CD4-positive, CD25-positive, alpha-beta regulatory T cell (primary cell): Measurements from ENCODE around the gene CDC14B. TPM values are rescaled to one million over a fixed set of nuclear protein-coding genes. Genes with fewer than 3 reads are reported as not detected.

Experiments
- ATAC-seq, 2 donors: fragments of 150-1000 bp; cut with Tn5 transposase; one replicate each; pipeline ENCODE4 v1.10.0; 2021; ENCODE audit warnings: low read depth in 2 of 2, moderate number of reproducible peaks in 2 of 2, moderate library complexity in 1 of 2
- DNase-seq, 3 donors: peaks; one replicate each; pipeline versions ENCODE4 v3.0.0 to v3.0.0-alpha.2; 2012 to 2022; ENCODE audit warnings: mixed read lengths in 1 of 3
- H3K27ac ChIP-seq: one replicate; pipeline ENCODE4 v1.7.0; 2013; ENCODE audit warnings: mild to moderate bottlenecking, low read length; ENCODE audit not compliant: insufficient read depth, poor library complexity, severe bottlenecking
- H3K27me3 ChIP-seq: one replicate; pipeline ENCODE4 v1.7.0; 2013; ENCODE audit warnings: low read length; ENCODE audit not compliant: control insufficient read depth, insufficient read depth
- H3K36me3 ChIP-seq: one replicate; pipeline ENCODE4 v1.7.0; 2013; ENCODE audit warnings: mild to moderate bottlenecking, low read length, moderate library complexity; ENCODE audit not compliant: control insufficient read depth, insufficient read depth
- H3K4me1 ChIP-seq: 2 replicates; pipeline ENCODE4 v1.7.0; 2013; ENCODE audit warnings: mild to moderate bottlenecking, low read length; ENCODE audit not compliant: insufficient read depth, control insufficient read depth, poor library complexity, severe bottlenecking
- H3K4me3 ChIP-seq: one replicate; pipeline ENCODE4 v1.7.0; 2013; ENCODE audit warnings: low read depth, mild to moderate bottlenecking, low read length, moderate library complexity
- H3K9me3 ChIP-seq, 2 experiments: 1 replicate in 1 of 2; 2 replicates in 1 of 2; pipeline ENCODE4 v1.7.0; 2013; ENCODE audit warnings: low read length in 2 of 2, mild to moderate bottlenecking in 1 of 2, moderate library complexity in 1 of 2; ENCODE audit not compliant: control insufficient read depth in 2 of 2
- H3K27ac Mint-ChIP-seq, 3 donors: one replicate each; pipeline ENCODE4 v1.8.0; 2020 to 2022; ENCODE audit warnings: mild to moderate bottlenecking in 3 of 3, mixed read lengths in 3 of 3, moderate library complexity in 2 of 3
- H3K27me3 Mint-ChIP-seq: one replicate; pipeline ENCODE4 v1.8.0; 2022; ENCODE audit warnings: mild to moderate bottlenecking, mixed read lengths
- H3K36me3 Mint-ChIP-seq: one replicate; pipeline ENCODE4 v1.8.0; 2020; ENCODE audit warnings: mixed read lengths
- H3K4me1 Mint-ChIP-seq, 4 donors: one replicate each; pipeline ENCODE4 v1.8.0; 2020 to 2022; ENCODE audit warnings: mixed read lengths in 4 of 4, mild to moderate bottlenecking in 1 of 4
- H3K4me3 Mint-ChIP-seq, 4 donors: one replicate each; pipeline ENCODE4 v1.8.0; 2020 to 2022; ENCODE audit warnings: mild to moderate bottlenecking in 4 of 4, mixed read lengths in 4 of 4, moderate library complexity in 3 of 4
- H3K9me3 Mint-ChIP-seq, 7 donors: one replicate each; pipeline ENCODE4 v1.8.0; 2020 to 2022; ENCODE audit warnings: mixed read lengths in 7 of 7, mild to moderate bottlenecking in 3 of 7, moderate library complexity in 2 of 7
- polyA plus RNA-seq, 4 donors: library from polyadenylated mRNA; unstranded; fragments of 300-500 nt; fragmentation: Illumina TruSeq; gene quantifications; one replicate each; pipeline ENCODE4 v1.2.3, GENCODE V29; 2021
- total RNA-seq: library from RNA; stranded (reverse); gene quantifications from one replicate; pipeline ENCODE4 v1.2.3, GENCODE V29; 2022

CDC14B gene
- total and polyA plus RNA-seq, 5 donors from 2014 or later = 7.1 to 17.7 (median 9.0) TPM

DNA sequence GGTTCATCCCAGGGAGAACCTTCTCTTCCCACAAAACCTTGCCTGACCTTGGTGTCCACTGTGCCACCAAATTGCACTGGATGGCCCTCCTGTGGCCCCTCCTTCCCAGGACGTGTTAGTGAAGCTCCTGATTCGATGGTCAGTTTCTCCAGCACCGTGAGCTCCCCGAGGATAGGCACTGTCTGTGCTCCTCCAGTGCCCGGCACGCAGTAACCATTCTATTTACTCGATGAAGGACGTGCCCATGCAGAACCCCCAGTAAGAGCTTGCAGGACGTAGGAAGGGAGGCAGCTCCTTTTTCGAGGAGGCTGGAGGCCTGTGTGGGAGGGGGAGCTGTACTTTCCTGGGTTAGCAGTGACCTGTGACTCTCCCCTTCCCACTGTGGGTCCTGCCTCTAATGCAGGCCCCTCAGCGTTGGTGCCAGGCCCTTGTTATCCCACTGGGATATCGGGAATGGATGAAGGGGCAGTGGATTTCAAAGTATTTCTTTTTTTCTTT, 130.1 kb downstream of the CDC14B start:
- Mint-ChIP-seq H3K27me3 (peaks cover 5% of the 10 kb centered on the region), H3K4me3 (no peak overlapping the region), H3K9me3 (no peaks in the 10 kb centered on the region), H3K4me1 (peaks cover 0 to 27% (median 9%) of the 10 kb centered on the region in 4 donors), H3K36me3 (peaks cover 45% of the 10 kb centered on the region), H3K27ac (no peak overlapping the region)
- H3K9me3 ChIP-seq = no peaks in the 10 kb centered on the region
- no peaks in the 10 kb centered on the region for H3K27me3 ChIP-seq
- H3K4me3 ChIP-seq = no peak overlapping the region
- H3K36me3 ChIP-seq = peaks cover 63% of the 10 kb centered on the region
- no peaks in the 10 kb centered on the region for H3K4me1 ChIP-seq
- ATAC-seq = no peak
- no peak overlapping the region for H3K27ac ChIP-seq
- DNase-seq = no peak

DNA sequence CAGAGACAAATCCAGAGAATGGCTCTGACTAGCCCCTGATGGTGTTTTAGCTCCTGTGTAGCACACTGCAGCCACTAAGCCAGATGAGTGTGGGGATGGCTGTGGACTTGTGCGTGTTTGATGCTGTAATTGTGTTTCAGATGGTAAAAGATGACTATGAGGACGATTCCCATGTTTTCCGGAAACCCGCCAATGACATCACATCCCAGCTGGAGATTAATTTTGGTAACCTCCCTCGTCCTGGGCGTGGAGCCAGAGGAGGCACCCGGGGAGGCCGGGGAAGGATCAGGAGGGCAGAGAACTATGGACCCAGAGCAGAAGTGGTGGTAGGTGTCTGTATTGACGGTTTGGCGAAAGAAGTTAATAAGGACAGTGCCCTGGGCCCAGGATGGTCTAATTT, 131.7 kb downstream of the CDC14B start:
- H3K36me3 ChIP-seq = peaks cover 71% of the 10 kb centered on the region
- no peaks in the 10 kb centered on the region for H3K27me3 Mint-ChIP-seq
- H3K27me3 ChIP-seq = no peaks in the 10 kb centered on the region
- no peak overlapping the region for H3K4me3 ChIP-seq
- peak overlapping the region in 1 of 3 donors; percentile 17 for H3K27ac Mint-ChIP-seq
- no peak overlapping the region for H3K27ac ChIP-seq
- ATAC-seq (no peak), DNase-seq (no peak)
- no peaks in the 10 kb centered on the region for H3K9me3 ChIP-seq
- peaks cover 59% of the 10 kb centered on the region for H3K36me3 Mint-ChIP-seq
- H3K9me3 Mint-ChIP-seq = no peaks in the 10 kb centered on the region
- no peak overlapping the region for H3K4me3 Mint-ChIP-seq
- no peaks in the 10 kb centered on the region for H3K4me1 ChIP-seq
- peaks cover 7 to 22% (median 12%) of the 10 kb centered on the region in 4 donors for H3K4me1 Mint-ChIP-seq

DNA sequence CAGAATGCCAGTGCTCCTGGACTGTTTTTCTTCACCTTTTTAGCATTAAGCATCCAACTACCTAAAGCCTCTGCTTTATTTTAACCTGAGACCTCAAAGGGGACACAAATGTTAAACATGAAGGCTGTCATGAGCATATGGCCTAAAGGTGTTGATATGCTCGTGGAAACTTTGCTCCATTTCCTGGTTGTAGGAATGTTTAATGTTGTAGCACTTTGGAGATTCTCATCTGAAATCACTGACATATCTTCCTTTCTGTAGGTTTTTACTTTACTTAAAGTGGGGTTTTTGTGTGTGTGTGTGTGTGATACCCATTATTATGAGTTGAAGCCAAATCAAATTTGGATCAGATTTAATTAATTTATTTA, 132.6 kb downstream of the CDC14B start:
- Mint-ChIP-seq H3K36me3 (peaks cover 68% of the 10 kb centered on the region), H3K27me3 (no peaks in the 10 kb centered on the region), H3K27ac (no peak overlapping the region), H3K4me1 (peaks cover 7 to 22% (median 14%) of the 10 kb centered on the region in 4 donors), H3K9me3 (no peaks in the 10 kb centered on the region), H3K4me3 (no peak overlapping the region)
- Histone ChIP-seq H3K9me3 (no peaks in the 10 kb centered on the region), H3K4me1 (no peaks in the 10 kb centered on the region), H3K4me3 (no peak overlapping the region), H3K36me3 (peaks cover 74% of the 10 kb centered on the region), H3K27ac (no peak overlapping the region), H3K27me3 (no peaks in the 10 kb centered on the region)
- DNase-seq = no peak
- ATAC-seq = no peak

DNA sequence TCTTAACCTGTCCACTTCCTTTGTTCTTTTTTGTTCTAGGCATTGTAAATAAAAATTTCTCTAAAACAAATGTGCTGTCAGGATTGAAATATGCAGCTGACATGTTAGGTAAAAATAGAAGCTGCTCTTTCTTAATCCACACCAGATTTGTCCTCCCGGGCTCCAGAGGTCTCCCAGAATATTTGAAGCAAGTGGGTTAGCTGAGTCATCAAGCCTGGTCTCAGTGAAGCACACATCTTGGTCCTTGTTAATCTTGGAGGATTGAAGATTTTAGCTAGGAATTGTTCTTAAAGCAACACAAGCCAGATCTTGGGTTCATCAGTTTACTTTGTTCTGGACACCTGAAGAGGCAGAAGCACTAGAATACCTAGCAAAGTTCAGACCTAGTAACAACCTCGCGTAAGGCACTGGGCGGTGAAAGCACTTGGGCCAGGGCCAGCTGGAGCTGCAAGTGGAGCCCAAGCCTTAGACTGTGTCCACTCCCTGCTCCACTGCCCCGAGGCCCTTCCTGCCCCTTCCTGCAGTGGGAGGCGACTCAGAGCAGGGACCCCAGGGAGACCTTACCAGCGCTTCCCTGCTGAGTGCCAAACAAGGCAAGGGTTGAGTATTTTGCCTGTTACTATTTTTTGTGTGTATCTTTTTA, 133.1 kb downstream of the CDC14B start:
- no peak overlapping the region for H3K4me3 ChIP-seq
- peak overlapping the region in 1 of 3 donors; percentile 11 for H3K27ac Mint-ChIP-seq
- no peaks in the 10 kb centered on the region for H3K27me3 Mint-ChIP-seq
- H3K4me3 Mint-ChIP-seq = no peak overlapping the region
- no peaks in the 10 kb centered on the region for H3K9me3 Mint-ChIP-seq
- no peaks in the 10 kb centered on the region for H3K27me3 ChIP-seq
- H3K36me3 Mint-ChIP-seq = peaks cover 64% of the 10 kb centered on the region
- ATAC-seq = no peak
- no peak overlapping the region for H3K27ac ChIP-seq
- H3K4me1 Mint-ChIP-seq = peaks cover 7 to 17% (median 13%) of the 10 kb centered on the region in 4 donors
- DNase-seq = no peak
- peaks cover 72% of the 10 kb centered on the region for H3K36me3 ChIP-seq
- no peaks in the 10 kb centered on the region for H3K9me3 ChIP-seq
- no peaks in the 10 kb centered on the region for H3K4me1 ChIP-seq

DNA sequence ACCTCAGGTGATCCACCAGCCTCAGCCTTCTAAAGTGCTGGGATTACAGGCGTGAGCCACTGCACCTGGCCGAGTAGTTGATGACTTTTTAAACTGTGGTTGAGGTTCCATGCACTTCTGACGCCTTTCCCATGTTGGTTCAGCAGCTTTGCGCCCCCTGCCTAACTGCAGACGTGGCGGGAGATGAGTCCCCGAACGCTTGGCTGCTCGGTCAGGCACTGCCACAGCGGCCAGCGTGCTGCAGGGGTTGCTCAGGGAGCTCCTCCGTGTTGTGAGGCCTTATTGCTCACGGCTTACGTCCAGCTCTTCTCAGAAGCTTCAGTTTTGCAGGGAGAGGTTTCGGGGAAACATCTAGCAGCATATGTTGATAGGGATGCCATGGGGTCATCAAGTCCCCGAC, 134.4 kb downstream of the CDC14B start:
- no peak overlapping the region for H3K4me3 ChIP-seq
- H3K4me3 Mint-ChIP-seq = no peak overlapping the region
- H3K27ac Mint-ChIP-seq = no peak overlapping the region
- peaks cover 62% of the 10 kb centered on the region for H3K36me3 ChIP-seq
- DNase-seq = no peak
- H3K27me3 ChIP-seq = no peaks in the 10 kb centered on the region
- no peaks in the 10 kb centered on the region for H3K27me3 Mint-ChIP-seq
- peaks cover 58% of the 10 kb centered on the region for H3K36me3 Mint-ChIP-seq
- H3K27ac ChIP-seq = no peak overlapping the region
- no peak for ATAC-seq
- no peaks in the 10 kb centered on the region for H3K4me1 ChIP-seq
- H3K4me1 Mint-ChIP-seq = peaks cover 7 to 12% (median 10%) of the 10 kb centered on the region in 4 donors
- H3K9me3 ChIP-seq = no peaks in the 10 kb centered on the region
- H3K9me3 Mint-ChIP-seq = no peaks in the 10 kb centered on the region

DNA sequence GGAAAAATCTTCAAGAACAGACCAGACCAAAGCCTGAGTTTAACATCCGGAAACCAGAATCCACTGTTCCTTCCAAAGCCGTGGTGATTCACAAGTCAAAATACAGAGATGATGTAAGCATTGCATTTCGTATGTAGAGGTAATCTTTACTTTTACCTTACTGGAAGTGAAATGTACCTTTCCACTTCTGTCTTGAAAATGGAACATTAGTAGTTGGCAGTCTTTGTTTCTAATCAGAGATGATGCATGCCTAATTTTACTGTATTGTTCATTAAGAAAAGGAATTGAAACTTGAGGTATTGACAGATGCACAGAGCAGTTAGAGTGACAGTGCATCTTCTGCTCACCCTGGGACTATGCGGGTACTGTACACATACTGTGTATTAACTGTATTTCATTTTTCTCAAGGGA, 135.1 kb downstream of the CDC14B start:
- no peaks in the 10 kb centered on the region for H3K4me1 ChIP-seq
- H3K36me3 Mint-ChIP-seq = peaks cover 56% of the 10 kb centered on the region
- peaks cover 55% of the 10 kb centered on the region for H3K36me3 ChIP-seq
- DNase-seq (no peak), ATAC-seq (no peak)
- no peaks in the 10 kb centered on the region for H3K9me3 ChIP-seq
- no peak overlapping the region for H3K27ac Mint-ChIP-seq
- no peak overlapping the region for H3K27ac ChIP-seq
- peak overlapping the region in 1 of 4 donors; percentile 2 for H3K4me3 Mint-ChIP-seq
- no peaks in the 10 kb centered on the region for H3K9me3 Mint-ChIP-seq
- no peaks in the 10 kb centered on the region for H3K27me3 Mint-ChIP-seq
- no peaks in the 10 kb centered on the region for H3K27me3 ChIP-seq
- peaks cover 7 to 15% (median 10%) of the 10 kb centered on the region in 4 donors for H3K4me1 Mint-ChIP-seq
- H3K4me3 ChIP-seq = no peak overlapping the region

DNA sequence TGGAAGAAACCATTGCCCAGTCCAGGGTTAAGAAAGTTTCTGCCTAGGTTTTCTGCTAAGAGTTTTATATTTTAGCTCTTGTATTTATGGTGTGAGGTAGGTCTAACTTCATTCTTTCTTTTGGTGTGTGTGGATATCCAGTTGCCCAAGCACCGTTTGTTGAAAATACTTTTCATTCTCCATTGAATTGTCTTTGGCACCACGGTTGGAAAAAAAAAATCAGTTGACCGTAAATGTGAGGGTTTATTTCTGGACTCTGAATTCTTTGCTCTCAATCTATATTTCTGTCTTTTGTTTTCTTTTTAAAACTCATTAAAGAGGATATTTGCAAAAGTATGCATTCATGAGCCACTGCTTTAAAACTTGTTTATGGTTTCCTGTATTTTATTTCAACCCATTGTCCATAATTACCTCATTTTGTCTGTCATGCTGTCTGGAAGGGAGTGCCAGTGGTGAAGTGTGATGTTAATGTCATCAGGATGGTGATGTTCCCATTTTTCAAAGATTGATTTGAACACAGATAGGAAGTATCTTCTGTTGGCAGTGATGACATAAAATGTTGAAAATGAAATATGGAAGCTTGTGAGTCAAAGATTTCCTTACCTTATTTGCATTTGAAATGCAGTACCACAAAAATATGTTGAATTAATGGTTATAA, 135.8 kb downstream of the CDC14B start:
- Mint-ChIP-seq H3K4me1 (peaks cover 10 to 17% (median 12%) of the 10 kb centered on the region in 4 donors), H3K36me3 (peaks cover 52% of the 10 kb centered on the region), H3K9me3 (no peaks in the 10 kb centered on the region), H3K4me3 (no peak overlapping the region), H3K27ac (peak overlapping the region in 1 of 3 donors; percentile 55), H3K27me3 (no peaks in the 10 kb centered on the region)
- no peak for DNase-seq
- Histone ChIP-seq H3K27me3 (no peaks in the 10 kb centered on the region), H3K9me3 (no peaks in the 10 kb centered on the region), H3K4me3 (no peak overlapping the region), H3K27ac (no peak overlapping the region), H3K36me3 (peaks cover 49% of the 10 kb centered on the region), H3K4me1 (no peaks in the 10 kb centered on the region)
- ATAC-seq = no peak

DNA sequence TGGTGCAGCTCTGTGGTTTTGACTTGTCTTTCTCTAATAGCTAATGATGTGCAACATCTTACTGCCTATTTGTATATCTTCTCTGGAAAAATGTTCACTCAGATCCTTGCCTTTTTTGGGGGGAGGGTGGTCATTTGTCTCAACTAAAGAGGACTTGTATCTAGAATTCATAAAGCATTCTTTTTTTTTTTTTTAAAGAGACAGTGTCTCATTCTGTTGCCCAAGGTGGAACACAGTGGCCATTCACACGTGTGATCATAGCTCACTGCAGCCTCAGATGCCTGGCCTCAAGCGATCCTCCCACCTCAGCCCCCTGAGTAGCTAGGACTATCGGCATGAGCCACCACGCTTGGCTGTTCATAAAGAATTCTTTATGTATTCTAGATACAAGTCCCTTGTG, 136.4 kb downstream of the CDC14B start:
- Mint-ChIP-seq H3K4me1 (peaks cover 15 to 23% (median 16%) of the 10 kb centered on the region in 4 donors), H3K4me3 (no peak overlapping the region), H3K9me3 (no peaks in the 10 kb centered on the region), H3K36me3 (peaks cover 46% of the 10 kb centered on the region), H3K27ac (no peak overlapping the region), H3K27me3 (no peaks in the 10 kb centered on the region)
- H3K27ac ChIP-seq = no peak overlapping the region
- H3K4me1 ChIP-seq = no peaks in the 10 kb centered on the region
- H3K27me3 ChIP-seq = no peaks in the 10 kb centered on the region
- no peak for DNase-seq
- no peak for ATAC-seq
- H3K9me3 ChIP-seq = no peaks in the 10 kb centered on the region
- no peak overlapping the region for H3K4me3 ChIP-seq
- H3K36me3 ChIP-seq = peaks cover 42% of the 10 kb centered on the region
